Hepatocyte (in vitro differentiated cells): ENCODE results near the gene TMEM100. TPM values are rescaled to one million over a fixed set of nuclear protein-coding genes. Genes with fewer than 3 reads are reported as not detected.

Experiments used
- DNase-seq: peaks from one replicate; pipeline ENCODE4 v3.0.0-alpha.2; 2016; ENCODE audit warnings: low spot score
- H2AFZ ChIP-seq: fragments of 200-600 bp; sonication (generic); 2 replicates; pipeline ENCODE4 v1.6.0; 2016; ENCODE audit warnings: antibody characterized with exemption, mild to moderate bottlenecking
- H3K27ac ChIP-seq: fragments of 200-600 bp; sonication (generic); 2 replicates; pipeline ENCODE4 v1.5.1; 2016; ENCODE audit warnings: mild to moderate bottlenecking
- H3K27me3 ChIP-seq: fragments of 200-600 bp; sonication (generic); 2 replicates; pipeline ENCODE4 v1.6.1; 2016
- H3K36me3 ChIP-seq: fragments of 200-600 bp; sonication (generic); replicated peaks from 2 replicates; pipeline ENCODE4 v1.5.1; 2016; ENCODE audit warnings: low read depth; ENCODE audit not compliant: insufficient read depth
- H3K4me1 ChIP-seq: fragments of 200-600 bp; sonication (generic); 2 replicates; pipeline ENCODE4 v1.5.1; 2016; ENCODE audit warnings: mild to moderate bottlenecking, moderate library complexity; ENCODE audit not compliant: insufficient read depth
- H3K4me2 ChIP-seq: fragments of 200-600 bp; sonication (generic); 2 replicates; pipeline ENCODE4 v1.6.0; 2016
- H3K4me3 ChIP-seq: fragments of 200-600 bp; sonication (generic); 2 replicates; pipeline ENCODE4 v1.5.1; 2016; ENCODE audit warnings: mild to moderate bottlenecking
- H3K79me2 ChIP-seq: fragments of 200-600 bp; sonication (generic); 2 replicates; pipeline ENCODE4 v1.6.0; 2017; ENCODE audit warnings: mild to moderate bottlenecking
- H3K9me2 ChIP-seq: fragments of 200-600 bp; sonication (generic); replicated peaks from 2 replicates; pipeline ENCODE4 v1.6.0; 2017; ENCODE audit warnings: mild to moderate bottlenecking; ENCODE audit not compliant: insufficient read depth
- H3K9me3 ChIP-seq: fragments of 200-600 bp; sonication (generic); 2 replicates; pipeline ENCODE4 v1.5.1; 2016; ENCODE audit warnings: low read depth, mild to moderate bottlenecking
- H4K20me1 ChIP-seq: fragments of 200-600 bp; sonication (generic); 2 replicates; pipeline ENCODE4 v1.6.0; 2016; ENCODE audit warnings: mild to moderate bottlenecking; ENCODE audit not compliant: insufficient read depth, poor library complexity, severe bottlenecking
- CTCF ChIP-seq: fragments of 200-600 bp; sonication (generic); IDR thresholded peaks from 2 replicates; pipeline ENCODE4 v1.5.1; 2016; ENCODE audit warnings: antibody characterized with exemption, mild to moderate bottlenecking; ENCODE audit not compliant: poor library complexity
- EZH2 ChIP-seq: fragments of 200-600 bp; sonication (generic); IDR thresholded peaks from 2 replicates; pipeline ENCODE4 v1.6.1; 2016; ENCODE audit warnings: antibody characterized with exemption, mild to moderate bottlenecking, borderline replicate concordance
- EZH2phosphoT487 ChIP-seq: fragments of 200-600 bp; sonication (generic); IDR thresholded peaks from one replicate; pipeline ENCODE4 v1.6.1; 2018; ENCODE audit warnings: antibody characterized with exemption, mild to moderate bottlenecking, low read depth, moderate library complexity; ENCODE audit not compliant: unreplicated experiment, severe bottlenecking
- WGBS: methylation state at CpG from one replicate; pipeline ENCODE4 v1.1.6; 2016; ENCODE audit warnings: low lambda C conversion rate; ENCODE audit errors: missing lambda C conversion rate; 5-methylcytosine and 5-hydroxymethylcytosine counted together
- polyA plus RNA-seq: library from polyadenylated mRNA; unstranded; fragments of >200 nt; fragmentation: Nextera tagmentation; extraction: Ambion mirVana; gene quantifications from 2 replicates; pipeline ENCODE4 v1.2.1, GENCODE V29; 2016
- total RNA-seq: library from RNA; depleted of rRNA; stranded (reverse); fragments of >200 nt; gene quantifications from 2 replicates; pipeline ENCODE4 v1.2.3, GENCODE V29; 2014

The TMEM100 gene
- total and polyA plus RNA-seq, 2 experiments from 2014 or later = 9.3 to 18.5 TPM

DNA sequence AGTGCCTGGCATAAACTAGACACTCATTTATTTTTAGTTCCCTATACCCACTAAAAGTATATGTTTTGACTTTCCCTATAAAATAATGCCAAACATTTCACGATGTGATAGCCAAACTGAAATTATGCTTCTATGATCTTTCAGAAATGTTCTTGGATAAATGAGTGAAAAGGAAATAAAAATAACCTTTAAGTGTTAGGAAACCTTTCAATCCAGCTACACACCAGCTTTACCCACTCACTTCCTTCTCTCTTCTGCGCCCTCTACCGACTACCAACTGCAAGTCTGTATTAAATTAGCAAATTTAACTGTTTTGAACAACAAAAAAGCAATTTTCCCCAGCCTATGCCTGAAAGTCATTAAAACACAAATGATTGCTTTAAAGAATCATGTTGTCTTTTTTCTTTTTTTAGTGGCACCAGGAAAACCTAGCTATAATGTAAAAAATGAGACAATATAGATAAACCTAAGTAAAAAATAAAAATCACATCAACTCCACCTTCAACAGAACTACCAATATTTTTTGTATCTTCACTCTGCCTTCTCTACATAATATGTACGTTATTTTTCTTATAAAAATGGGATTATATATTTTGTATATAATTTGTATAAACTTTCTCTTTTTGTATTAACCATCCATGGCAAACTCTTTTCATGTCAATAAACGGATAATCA is 13.2 kb upstream of the TMEM100 start:
- Histone ChIP-seq H3K27me3 (no peaks in the 10 kb centered on the region), H3K27ac (no peak overlapping the region), H3K36me3 (no peaks in the 10 kb centered on the region), H3K4me2 (no peak overlapping the region), H3K79me2 (no peaks in the 10 kb centered on the region), H3K4me3 (no peak overlapping the region), H3K9me3 (no peaks in the 10 kb centered on the region), H2AFZ (no peak overlapping the region), H3K4me1 (peaks cover 22% of the 10 kb centered on the region), H4K20me1 (no peaks in the 10 kb centered on the region), H3K9me2 (no peaks in the 10 kb centered on the region)
- TF ChIP-seq CTCF (peak; percentile 69), EZH2phosphoT487 (no peak)
- WGBS = 31% methylated on average over 5 of the region's 5 CpGs
- peak; percentile 78 for DNase-seq

- DNase-seq = no peak
- H2AFZ ChIP-seq = no peak overlapping the region
Measured at GRCh38 chr17:55734128-55734781, 11.6 kb upstream of the TMEM100 start.

GRCh38 chr17:55731586-55732250 is 9.1 kb upstream of the TMEM100 start:
- no peaks in the 10 kb centered on the region for H3K79me2 ChIP-seq
- H3K9me3 ChIP-seq = no peaks in the 10 kb centered on the region
- no peaks in the 10 kb centered on the region for H4K20me1 ChIP-seq
- H3K4me2 ChIP-seq = peak overlapping the region; percentile 65
- H2AFZ ChIP-seq = peak overlapping the region; percentile 28
- no peaks in the 10 kb centered on the region for H3K36me3 ChIP-seq
- peaks cover 42% of the 10 kb centered on the region for H3K4me1 ChIP-seq
- H3K4me3 ChIP-seq = no peak overlapping the region
- 46% methylated on average over 10 of the region's 10 CpGs for WGBS
- no peaks in the 10 kb centered on the region for H3K9me2 ChIP-seq
- no peaks in the 10 kb centered on the region for H3K27me3 ChIP-seq
- TF ChIP-seq EZH2 (no peak), EZH2phosphoT487 (no peak)
- no peak for DNase-seq
- peak overlapping the region; percentile 54 for H3K27ac ChIP-seq

More at GRCh38 chr17:55734128-55734781, 11.6 kb upstream of the TMEM100 start:
- Histone ChIP-seq H3K4me3 (no peak overlapping the region), H3K4me1 (peaks cover 33% of the 10 kb centered on the region), H4K20me1 (no peaks in the 10 kb centered on the region), H3K9me3 (no peaks in the 10 kb centered on the region), H3K27ac (no peak overlapping the region), H3K27me3 (no peaks in the 10 kb centered on the region), H3K79me2 (no peaks in the 10 kb centered on the region), H3K36me3 (no peaks in the 10 kb centered on the region), H3K9me2 (no peaks in the 10 kb centered on the region), H3K4me2 (no peak overlapping the region)
- 33% methylated on average over 4 of the region's 4 CpGs for WGBS
- no peak for TF ChIP-seq EZH2phosphoT487
- no peak for TF ChIP-seq CTCF
- no peak for TF ChIP-seq EZH2

GRCh38 chr17:55730808-55731207 is 8.1 kb upstream of the TMEM100 start:
- TF ChIP-seq EZH2 (no peak), EZH2phosphoT487 (no peak), CTCF (no peak)
- H3K9me3 ChIP-seq = no peaks in the 10 kb centered on the region
- no peak overlapping the region for H3K4me3 ChIP-seq
- no peaks in the 10 kb centered on the region for H3K27me3 ChIP-seq
- H3K27ac ChIP-seq = peak overlapping the region; percentile 54
- H4K20me1 ChIP-seq = no peaks in the 10 kb centered on the region
- peak overlapping the region; percentile 25 for H2AFZ ChIP-seq
- H3K36me3 ChIP-seq = no peaks in the 10 kb centered on the region
- H3K79me2 ChIP-seq = no peaks in the 10 kb centered on the region
- H3K4me1 ChIP-seq = peaks cover 42% of the 10 kb centered on the region
- 29% methylated on average over 3 of the region's 3 CpGs for WGBS
- no peaks in the 10 kb centered on the region for H3K9me2 ChIP-seq
- DNase-seq = no peak
- peak overlapping the region; percentile 65 for H3K4me2 ChIP-seq
